Mesenteric fat pad (tissue), 1 donor: ENCODE results near the gene BCAS3. TPM values are rescaled to one million over a fixed set of nuclear protein-coding genes. Genes with fewer than 3 reads are reported as not detected.

Experiments
- DNase-seq: peaks from one replicate; pipeline ENCODE4 v3.0.0-alpha.2; 2020; ENCODE audit warnings: low spot score
- total RNA-seq: library from RNA; stranded (reverse); fragmentation: NEBNext Ultra II Directional; extraction: Animal tissue kit (Norgen Biotek cat#: 25700); gene quantifications from one replicate; pipeline ENCODE4 v1.2.1, GENCODE V29; 2021
- donor health status: DM: yes; HTN: yes; CAD: no.

The BCAS3 gene
- total RNA-seq, 1 donor from 2014 or later: 20.8 TPM

DNA sequence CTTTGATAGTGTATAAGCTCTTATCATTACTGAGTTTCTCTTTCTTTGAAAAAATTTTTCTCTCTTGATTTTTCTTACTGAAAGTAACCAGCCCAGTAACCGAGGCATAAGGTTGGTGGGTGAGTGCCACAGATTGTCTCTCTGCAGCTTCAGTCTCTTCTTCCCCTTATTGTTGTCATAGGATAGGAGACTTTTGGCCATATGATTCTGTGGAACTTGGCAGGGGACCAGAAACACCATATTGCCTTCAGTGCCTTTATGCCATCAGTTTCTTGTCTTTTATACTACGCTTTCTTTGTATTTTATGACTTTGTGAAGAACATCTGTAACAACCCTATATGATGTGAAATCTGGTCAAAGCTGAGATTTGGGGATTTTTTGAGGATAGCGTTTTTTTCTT, 380.4 kb downstream of the BCAS3 start:
- DNase-seq: no peak

DNA sequence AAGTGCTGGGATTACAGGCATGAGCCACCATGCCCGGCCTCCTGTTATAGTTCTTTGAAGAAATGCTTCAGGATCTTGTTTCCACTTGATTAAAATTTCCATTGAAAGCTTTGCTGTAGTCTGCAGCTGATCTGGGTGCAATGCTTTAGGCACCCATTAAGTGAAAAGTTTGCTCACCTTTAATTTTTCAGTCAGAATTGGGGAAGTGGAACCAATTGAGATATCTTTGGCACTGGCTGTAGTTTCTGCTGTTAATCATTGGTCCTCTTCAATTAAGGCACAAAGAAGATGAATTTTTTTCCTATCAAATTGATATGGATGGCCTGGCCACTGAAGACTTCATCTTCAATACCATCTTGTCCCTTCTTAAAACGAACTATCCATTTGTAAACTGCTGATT, 385.9 kb downstream of the BCAS3 start:
- DNase-seq: no peak

DNA sequence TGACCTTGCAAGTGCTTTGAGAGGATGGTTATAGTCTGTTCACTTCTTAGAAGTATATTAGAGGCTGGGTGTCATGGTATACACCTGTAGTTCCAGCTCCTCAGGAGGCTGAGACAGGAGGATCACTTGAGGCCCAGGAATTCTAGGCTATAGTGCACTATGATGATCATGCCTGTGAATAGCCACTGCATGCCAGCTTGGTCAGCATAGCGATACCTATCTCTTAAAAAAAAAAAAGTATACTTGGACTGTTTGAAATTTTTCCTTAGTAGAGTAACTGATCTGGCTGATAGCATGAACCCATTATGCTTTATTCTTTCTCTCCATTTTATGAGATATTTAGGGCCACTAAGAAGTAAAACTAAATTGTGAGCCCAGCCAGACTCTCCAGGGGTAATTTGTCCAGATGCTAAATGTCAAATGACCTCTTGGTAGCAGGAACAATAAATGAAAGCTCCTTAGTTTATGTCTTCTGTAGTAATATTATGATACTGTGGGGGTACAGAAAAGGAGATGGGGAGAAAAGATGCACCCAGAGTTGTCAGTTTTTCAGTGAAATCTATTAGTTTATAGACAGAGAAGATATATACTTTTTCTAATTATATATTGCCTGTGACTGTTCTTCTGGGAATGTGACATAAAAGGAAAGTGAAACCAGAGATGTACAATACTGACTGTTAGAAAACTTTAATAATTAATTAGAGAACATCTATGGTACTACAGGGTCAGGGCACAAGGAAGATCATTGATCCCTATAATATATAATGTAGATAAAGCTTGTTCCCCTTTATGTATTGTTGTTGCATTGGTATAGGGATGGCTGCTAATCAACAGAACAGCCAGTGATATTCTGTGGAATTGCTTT, 386.7 kb downstream of the BCAS3 start:
- no peak for DNase-seq

DNA sequence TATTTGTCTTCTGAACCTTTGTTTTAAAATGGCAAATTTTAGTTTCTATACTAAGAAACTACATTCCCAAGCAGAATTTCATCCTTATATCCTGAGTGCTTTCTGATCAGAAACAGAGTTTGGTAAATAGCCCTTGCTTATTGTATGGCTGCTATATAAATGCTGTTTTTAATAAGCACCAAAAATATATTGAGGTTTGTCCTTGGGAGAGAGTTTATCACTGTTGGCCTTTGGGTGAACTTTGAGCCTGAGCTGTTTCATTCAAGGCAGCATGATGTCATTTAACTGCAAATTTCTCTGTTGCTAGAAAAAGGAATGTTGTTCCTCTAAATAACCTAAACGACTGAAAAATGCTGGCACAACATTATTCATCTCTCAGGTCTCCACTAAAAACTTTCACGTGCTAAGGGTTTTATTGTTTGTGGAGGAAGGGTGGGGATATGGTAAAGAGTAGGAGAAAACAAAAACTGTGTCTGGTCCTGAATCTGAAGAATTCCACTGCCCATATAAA, 387.7 kb downstream of the BCAS3 start:
- DNase-seq: no peak

DNA sequence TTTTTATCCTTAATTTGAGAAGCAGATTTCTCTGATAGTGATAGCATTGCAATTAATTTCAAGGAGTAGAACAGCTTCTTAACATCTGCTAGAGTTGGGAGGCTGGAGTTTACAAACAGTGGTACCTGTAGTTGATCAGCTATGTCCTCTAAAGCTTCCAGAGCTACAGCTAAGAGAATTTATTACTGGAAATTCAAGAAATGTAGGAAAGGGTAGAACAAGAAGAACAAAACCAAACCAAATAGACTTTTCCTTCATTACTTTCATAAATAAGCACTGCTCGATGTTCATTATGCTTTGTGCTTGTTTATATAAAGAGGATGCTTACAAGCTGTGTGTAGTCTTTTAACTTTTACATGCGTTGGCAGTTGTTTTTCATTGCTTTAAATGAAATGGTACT, 388.4 kb downstream of the BCAS3 start:
- DNase-seq: no peak

DNA sequence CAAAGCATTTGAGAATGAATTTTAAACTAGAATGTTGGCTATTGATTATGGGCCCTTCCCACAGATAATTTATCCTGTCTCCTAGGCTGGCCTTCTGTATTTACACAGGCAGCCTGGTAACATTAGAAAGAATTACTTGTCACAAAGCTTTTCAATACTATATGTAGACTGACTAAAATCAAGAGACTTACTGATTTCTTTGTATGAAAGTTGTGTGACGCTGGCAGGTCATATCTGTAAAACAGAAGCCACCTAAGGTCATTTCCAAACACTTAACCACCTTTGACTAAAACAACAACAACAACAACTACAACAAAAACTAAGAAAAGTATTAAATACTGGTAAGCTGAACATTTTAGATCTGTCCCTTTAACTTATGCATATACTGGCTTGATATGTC, 393.0 kb downstream of the BCAS3 start:
- no peak for DNase-seq

DNA sequence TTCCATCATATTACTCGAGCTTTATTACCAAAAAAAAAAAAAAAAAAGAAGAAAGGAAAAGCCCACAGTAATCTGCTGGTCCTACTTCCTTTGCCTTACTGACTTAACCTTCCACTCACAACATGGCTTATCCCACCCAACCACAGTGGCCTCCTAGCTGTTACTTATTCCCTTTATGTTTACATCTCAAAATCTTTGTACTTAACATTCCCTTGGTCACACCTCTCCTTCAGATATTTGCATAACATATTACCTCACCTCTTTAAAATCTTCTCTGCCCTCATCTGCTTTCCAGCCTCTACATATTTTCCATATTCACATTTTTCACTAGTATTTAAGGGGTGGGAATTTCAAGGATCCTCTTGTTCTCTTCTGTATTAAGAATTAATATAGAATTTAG, 395.0 kb downstream of the BCAS3 start:
- no peak for DNase-seq

DNA sequence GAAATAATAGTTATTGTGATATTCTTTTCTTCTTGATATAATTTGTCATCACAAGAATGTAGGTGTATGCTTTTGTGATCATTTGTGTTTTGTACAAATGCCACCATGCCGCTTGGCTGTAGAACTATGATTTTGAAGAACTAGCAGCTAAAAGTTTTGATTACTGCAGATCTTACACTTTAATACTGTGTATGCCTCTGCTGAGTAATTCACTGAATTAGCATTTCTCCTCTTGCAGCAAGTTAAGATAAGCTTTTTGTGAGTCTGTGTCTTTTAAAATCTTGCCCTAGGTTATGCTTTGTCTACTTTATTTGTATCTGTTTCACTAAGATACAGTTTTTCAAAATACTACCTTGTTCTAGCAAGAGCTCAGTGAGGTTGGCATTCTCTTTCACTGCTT, 395.5 kb downstream of the BCAS3 start:
- no peak for DNase-seq

DNA sequence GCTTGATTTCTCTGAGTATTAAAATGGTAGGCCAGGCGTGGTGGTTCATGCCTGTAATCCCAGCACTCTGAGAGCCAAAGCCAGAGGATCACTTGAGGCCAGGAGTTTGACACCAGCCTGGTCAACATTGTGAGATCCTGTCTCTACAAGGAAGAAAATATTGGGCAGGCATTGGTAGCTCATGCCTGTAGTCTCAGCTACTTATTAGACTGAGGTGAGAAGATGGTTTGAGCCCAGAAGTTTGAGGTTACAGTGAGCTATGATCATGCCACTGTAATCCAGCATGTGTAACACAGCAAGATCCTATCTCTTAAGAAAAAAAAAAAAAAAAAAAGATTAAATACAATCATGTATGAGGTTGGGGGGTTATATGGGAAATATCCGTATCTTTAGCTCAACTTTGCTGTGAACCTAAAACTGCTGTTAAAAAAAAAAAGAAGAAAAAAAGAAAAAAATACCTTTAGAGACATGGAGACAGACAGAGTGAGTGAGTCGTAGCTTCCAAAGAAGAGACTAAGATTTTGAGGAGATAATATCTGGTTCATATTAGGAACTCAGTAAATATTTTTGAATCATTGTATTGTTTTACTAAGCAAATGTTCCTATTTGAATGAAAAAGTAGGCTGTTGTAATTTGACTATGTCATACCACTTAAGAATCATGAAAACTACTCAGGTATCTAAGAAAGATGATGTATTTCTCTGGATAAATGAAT, 396.3 kb downstream of the BCAS3 start:
- DNase-seq: no peak

DNA sequence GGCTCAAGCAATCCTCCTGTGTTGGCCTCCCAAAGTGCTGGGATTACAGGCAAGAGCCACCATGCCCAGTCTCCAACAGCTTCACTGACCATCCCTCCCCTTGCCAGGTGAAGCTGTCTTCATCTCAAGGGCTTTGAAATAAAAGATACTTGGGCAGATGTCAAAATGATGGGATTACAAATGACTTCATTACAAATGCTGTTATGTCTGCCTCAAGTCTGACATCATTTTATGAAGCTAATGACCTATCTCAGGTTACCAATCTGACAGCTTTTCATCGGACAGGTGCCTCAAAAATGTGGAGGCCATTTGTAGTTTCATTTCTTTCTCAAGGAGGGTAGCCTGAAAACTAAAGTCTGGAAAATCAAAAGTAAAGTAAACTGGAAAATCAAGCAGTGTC, 398.3 kb downstream of the BCAS3 start:
- no peak for DNase-seq

DNA sequence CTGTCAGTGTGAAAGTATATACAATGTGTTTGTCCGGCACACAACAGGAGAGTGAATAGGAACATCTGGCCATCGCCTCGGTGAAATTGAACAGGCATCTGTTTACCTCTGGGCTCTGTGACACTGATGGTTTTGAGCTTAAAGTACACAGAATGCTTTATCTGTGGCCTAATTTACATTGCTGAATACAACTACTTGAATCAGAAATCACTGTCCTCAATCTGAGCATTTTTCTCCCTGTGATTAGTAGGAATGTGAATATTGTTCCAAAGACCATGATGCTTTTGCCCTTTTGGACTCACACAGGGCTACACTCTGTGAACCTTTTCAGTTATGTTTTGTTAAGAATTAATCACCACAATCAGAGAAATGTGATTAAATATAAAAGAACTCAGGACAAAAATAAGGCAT, 399.0 kb downstream of the BCAS3 start:
- DNase-seq: no peak

DNA sequence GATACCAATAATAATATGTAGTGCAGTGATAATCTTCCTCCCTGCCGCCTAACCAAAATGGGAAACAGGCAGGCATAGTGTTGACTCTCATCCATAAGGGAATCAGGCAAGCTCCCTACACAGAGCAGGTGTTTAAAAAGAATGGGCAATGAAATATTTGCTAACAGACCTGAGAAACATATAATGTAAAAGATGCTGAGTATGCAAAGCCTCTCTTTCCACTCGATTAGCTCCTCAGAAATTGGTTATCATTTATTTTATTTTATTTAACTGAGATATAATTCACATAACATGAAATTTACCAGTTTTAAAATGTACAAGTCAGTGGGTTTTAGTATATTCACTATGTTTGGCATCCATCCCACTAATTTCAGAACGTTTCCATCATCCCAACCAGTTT, 404.3 kb downstream of the BCAS3 start:
- DNase-seq: no peak

DNA sequence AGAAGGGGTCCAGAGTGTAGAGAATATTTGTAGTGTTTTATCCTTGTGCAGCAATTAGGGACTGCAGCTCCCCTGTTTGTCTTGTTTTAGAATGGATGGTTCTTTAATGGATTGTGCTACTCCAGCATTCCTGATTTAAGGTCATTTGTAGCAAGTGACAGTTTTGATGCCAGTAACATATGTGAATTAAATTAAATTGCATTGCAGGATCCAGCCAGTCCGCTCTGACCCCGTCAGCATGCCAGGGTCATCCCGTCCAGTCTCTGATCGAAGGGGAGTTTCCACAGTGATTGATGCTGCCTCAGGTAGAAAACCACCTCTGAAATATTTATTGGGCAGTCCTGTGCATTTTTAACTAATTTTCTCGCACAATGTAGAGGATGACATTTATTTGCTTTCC, 406.6 kb downstream of the BCAS3 start:
- no peak for DNase-seq

DNA sequence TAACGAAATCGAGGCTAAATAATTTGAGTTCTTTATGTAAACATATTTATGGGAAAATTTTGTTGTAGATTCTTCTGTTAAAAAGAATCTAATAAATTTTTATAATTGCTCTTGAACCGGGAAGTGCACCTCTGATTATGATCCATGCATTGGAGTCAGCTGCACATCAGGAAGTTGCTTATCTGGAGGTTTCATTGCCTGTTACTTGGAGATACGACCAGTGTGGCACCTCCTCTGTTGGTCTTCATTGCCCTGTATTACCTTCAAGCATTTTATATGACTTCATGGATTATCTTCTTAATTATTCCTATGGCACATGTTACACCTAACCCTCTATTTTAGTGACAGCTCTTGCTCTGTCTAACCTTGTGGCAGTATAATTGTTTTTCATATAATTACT, 409.4 kb downstream of the BCAS3 start:
- DNase-seq: no peak

DNA sequence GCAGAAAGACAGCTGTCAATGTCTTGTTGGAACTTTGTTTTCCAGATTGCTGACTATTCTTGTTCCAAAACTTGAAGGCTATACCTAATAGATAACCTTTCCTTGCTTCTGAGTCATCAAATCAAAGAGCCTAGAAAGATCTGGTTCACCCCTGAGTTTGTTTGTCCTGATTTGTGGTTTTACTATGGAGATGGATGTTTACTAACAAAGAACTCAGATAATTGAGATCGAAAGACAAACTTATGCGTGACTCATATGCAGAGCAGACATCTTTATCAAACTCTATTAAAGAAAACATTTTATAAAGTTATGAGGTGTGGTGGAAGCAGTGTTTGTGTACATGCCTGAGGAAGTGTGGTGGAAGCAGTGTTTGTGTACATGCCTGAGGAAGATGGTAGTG, 410.9 kb downstream of the BCAS3 start:
- no peak for DNase-seq

DNA sequence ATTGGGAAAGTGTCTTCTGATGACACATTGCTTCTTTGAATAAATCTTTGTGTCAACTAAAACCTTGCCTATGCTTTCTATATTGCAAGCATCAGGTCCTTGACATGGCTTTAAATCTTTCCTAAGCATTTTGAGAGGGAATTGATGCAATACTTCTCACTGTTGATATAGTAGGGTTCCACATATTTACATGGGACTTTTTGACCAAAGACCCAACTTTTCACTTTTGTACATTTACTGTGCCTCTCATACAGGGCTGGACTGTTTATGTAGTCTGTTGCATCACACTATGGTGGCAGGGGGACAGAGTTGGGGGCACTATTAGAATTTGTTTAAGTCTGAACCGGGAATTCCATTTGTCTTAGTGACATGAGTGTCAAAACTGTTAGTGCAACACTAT, 413.4 kb downstream of the BCAS3 start:
- DNase-seq: no peak

DNA sequence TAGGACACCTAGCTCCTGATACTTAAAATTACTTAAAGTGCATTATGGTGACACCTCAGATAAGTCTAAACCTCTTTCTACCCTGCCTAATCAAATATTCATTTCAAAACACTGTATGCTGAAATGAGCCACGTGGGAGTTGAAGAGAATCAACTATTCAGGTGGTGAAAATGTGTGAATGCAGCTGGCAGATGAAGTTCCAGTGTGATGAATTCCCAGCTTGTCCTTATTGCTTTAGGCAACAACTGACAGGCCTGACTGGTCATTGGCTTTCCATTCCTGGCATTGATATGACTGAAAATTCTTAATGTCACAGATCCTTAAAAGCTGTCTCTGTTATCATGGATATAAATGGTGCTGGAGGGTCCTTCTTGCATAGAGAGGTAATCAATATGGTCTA, 420.1 kb downstream of the BCAS3 start:
- no peak for DNase-seq

DNA sequence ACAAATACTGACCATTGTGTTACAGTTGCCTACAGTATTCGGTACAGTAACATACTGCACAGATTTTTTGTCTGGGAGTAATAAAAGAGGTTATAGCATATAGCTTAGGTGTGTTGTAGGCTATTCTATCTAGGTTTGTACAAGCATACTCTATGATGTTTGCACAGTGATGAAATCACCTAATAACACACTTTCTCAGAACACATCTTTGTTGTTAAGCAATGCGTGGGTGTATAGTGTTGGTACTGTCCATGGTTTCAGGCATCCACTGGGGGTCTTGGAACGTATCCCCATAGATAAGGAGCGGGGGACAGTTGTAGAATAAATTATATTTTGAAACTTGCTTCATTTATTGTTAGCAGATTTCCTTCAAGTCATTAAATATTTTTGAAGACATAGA, 428.7 kb downstream of the BCAS3 start:
- DNase-seq: no peak

DNA sequence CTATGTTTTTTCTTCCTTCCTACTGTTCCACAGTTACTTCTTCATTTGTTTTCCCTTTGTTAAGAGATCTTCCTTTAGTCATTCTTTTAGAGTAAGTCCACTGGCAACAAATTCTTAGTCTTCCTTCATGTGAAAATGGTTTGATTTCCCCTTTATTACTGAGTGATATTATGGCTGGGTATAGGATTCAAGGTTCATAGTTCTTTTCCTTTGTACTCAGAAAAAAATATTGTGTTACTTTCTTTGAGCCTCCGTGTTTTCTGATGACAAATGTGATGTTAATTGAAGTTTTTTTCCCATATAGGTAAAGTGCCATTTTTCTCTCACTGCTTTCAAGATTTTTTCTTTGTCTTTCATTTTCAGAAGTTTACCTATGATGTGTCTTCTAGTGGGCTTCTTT, 438.9 kb downstream of the BCAS3 start:
- DNase-seq: no peak

DNA sequence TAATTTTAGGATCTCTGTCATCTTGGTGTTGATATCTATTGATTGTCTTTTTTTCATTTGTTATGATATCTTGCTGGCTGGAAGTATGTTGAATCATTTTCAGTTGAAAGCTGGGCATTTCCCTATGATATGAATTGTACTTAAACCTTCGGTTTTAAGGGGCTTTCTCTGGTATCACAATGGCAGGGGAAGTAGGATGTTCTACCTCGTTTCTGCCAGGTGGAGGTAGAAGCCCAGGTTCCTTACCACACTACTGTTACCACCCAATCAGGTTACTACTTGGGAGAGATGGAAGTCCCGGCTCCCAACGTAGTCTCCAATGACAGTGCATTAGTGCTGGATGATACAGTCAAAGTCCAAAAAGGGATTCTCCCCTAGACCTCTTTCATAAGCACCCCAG, 440.3 kb downstream of the BCAS3 start:
- DNase-seq: no peak

DNA sequence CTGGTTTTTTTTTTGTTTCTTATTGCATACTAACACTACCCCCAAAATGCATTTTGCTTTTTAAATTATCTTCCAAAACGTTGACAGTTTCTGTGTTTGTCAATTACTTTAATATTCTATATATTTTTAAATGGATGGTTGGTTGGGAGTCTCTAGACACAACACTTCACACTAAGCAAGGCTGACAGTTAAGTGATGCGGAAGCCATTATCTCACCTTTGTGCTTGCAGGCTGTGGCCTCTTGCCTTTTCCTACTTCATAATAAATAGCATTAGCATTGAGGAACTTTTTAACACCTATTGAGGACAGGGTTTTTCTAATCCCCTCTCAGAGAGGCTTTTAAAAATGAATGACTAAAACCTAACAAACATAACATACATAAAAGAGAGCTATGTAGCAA, 441.2 kb downstream of the BCAS3 start:
- no peak for DNase-seq

DNA sequence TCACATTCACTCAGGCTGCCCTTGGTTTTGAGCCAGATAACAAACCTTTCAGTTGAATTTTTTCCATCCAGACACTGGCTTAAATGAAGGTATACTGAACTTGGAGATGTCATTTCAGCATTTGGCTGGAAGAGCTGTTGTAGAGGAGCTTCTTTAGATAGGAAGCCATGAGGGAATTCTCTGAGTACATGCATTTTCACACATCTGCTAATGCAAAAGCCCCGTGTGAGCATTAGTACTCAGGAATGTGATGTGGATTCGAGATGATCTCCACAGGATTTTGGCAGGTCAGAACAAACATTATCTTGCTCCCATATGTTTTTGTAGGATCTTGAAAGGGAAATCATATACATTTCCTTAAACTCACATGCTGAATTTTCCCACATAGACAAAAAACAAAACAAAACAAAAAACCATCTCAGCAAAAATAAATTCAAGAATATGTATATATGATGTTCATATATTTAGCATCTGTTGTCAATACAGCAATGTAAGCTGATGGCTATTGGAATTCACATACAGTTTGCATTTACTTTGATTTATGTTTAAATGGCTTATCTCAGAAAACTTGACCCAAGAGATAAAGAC, 444.8 kb downstream of the BCAS3 start:
- no peak for DNase-seq
